Endometrium (tissue), 2 donors: Measurements from ENCODE around the gene CMPK2.

Experiments
- FAIRE-seq: peaks from 2 replicates; lab custom pipeline; 2012; peaks lifted over from hg19 to GRCh38; lab: Jason Lieb, UNC
- donor health status: control.
- donor health status: control.

Gene CMPK2

DNA sequence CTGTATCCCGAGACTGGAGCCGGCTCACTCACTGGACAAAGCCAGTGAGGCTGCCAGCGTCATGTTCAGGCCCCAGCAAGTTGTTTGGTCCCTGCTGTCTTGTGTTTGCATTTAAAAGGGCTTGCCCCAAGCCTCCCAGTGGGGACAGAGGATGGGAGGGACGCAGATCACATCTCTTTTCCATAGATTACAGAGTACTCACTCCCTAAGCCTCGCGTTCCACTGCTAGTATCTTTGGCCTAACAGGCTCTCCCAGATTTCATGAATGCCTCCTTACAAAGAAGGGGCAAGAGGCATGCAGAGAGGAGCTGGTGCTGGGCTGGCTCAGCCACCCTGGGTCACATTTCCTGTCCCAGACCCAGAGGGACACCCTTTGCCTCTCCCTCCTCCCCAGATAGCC, 59.1 kb downstream of the CMPK2 start:
- FAIRE-seq = no peak

DNA sequence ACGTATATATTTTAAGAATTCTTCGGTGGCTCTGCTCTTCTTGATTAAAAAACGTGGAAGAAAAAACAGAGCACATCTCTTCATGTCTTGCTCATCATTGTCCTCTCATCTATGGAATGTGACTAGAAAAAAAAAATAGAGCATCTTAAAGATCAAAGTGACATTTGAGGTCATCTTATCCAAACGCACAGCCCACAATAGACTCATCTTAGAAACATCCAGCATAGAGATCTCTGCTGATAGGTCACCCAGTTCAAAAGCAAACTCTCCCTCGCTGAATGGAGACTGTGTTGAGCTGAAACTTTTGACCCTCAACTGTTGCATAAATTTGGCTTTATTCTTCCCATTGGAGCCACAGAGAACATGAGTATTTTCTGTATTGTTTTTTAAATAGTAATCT, 65.2 kb downstream of the CMPK2 start:
- FAIRE-seq = no peak
